NCI-H524 treated with DMSO at 0.1 percent for 48 hours (cell line): ENCODE data around the gene STAT5B.
"Not testable (repeated sequence)": the region's sequence is repeated elsewhere in the genome, so short reads cannot be mapped to it uniquely, and the experiment has no call there.

Source experiments
- DNase-seq: peaks from one replicate; lab custom pipeline; 2025; lab: John Stamatoyannopoulos, UW

The STAT5B gene

GRCh38 chr17:42193216-42193968, 82.8 kb downstream of the STAT5B start:
- no peak for DNase-seq

GRCh38 chr17:42192189-42193126, 83.7 kb downstream of the STAT5B start:
- no peak for DNase-seq

- no peak for DNase-seq
Measured at GRCh38 chr17:42191275-42191608, 84.9 kb downstream of the STAT5B start.

- DNase-seq = no peak
Measured at GRCh38 chr17:42190491-42191274, 85.5 kb downstream of the STAT5B start.

GRCh38 chr17:42189651-42189965, 86.6 kb downstream of the STAT5B start:
- DNase-seq = no peak

- DNase-seq = no peak
Measured at GRCh38 chr17:42188749-42189650, 87.2 kb downstream of the STAT5B start.

- DNase-seq = no peak
Measured at GRCh38 chr17:42187833-42188232, 88.4 kb downstream of the STAT5B start.

- not testable (repeated sequence) for DNase-seq
Measured at GRCh38 chr17:42186191-42186590, 90.0 kb downstream of the STAT5B start.

- DNase-seq = no peak
Measured at GRCh38 chr17:42185621-42185930, 90.6 kb downstream of the STAT5B start.

- no peak for DNase-seq
Measured at GRCh38 chr17:42184713-42185620, 91.2 kb downstream of the STAT5B start, which contains the start of gene HCRT. Gene HCRT, minus strand, starts transcription at chr17:42185452. Its CDS starts 87 bp downstream, at chr17:42185365.

- DNase-seq = peak; percentile 8
Measured at GRCh38 chr17:42183741-42184711, 92.2 kb downstream of the STAT5B start.

GRCh38 chr17:42182927-42183734, 93.1 kb downstream of the STAT5B start:
- no peak for DNase-seq

- DNase-seq = no peak
Measured at GRCh38 chr17:42181851-42182207, 94.4 kb downstream of the STAT5B start.

GRCh38 chr17:42180922-42181850, 95.0 kb downstream of the STAT5B start, which contains the start of gene KCNH4:
Gene KCNH4, minus strand, starts transcription at chr17:42181142. Its CDS starts 197 bp downstream, at chr17:42180945.
- peak; percentile 24 for DNase-seq

GRCh38 chr17:42180411-42180921, 95.7 kb downstream of the STAT5B start:
- no peak for DNase-seq

- no peak for DNase-seq
Measured at GRCh38 chr17:42179911-42180410, 96.2 kb downstream of the STAT5B start.

GRCh38 chr17:42179335-42179734, 96.9 kb downstream of the STAT5B start:
- DNase-seq = no peak
